Progenitor cell of endocrine pancreas (in vitro differentiated cells): Measurements from ENCODE around the gene LCMT1. TPM values are rescaled to one million over a fixed set of nuclear protein-coding genes. Genes with fewer than 3 reads are reported as not detected.

ENCODE experiments used
- DNase-seq: peaks from one replicate; pipeline ENCODE4 v3.0.0; 2021; ENCODE audit warnings: low spot score; ENCODE audit not compliant: unreplicated experiment
- H3K27ac Mint-ChIP-seq: 2 replicates; pipeline ENCODE4 v1.8.0; 2021; ENCODE audit warnings: mild to moderate bottlenecking, moderate library complexity, mixed read lengths
- H3K27me3 Mint-ChIP-seq: 2 replicates; pipeline ENCODE4 v1.8.0; 2021; ENCODE audit warnings: mixed read lengths
- H3K36me3 Mint-ChIP-seq: 2 replicates; pipeline ENCODE4 v1.8.0; 2022; ENCODE audit warnings: mixed read lengths; ENCODE audit not compliant: insufficient read depth
- H3K4me1 Mint-ChIP-seq: 2 replicates; pipeline ENCODE4 v1.8.0; 2021; ENCODE audit warnings: low read depth, mixed read lengths
- H3K4me3 Mint-ChIP-seq: 2 replicates; pipeline ENCODE4 v1.8.0; 2021; ENCODE audit warnings: low read depth, mild to moderate bottlenecking, moderate library complexity, mixed read lengths
- H3K9me3 Mint-ChIP-seq: 2 replicates; pipeline ENCODE4 v1.8.0; 2021; ENCODE audit warnings: low read depth, mixed read lengths
- total RNA-seq: library from RNA; stranded (reverse); gene quantifications from 2 replicates; pipeline ENCODE4 v1.2.1, GENCODE V29; 2021
- TF ChIP-seq, protein P1 (sequence below): fragments of 200-600 bp; sonication (generic); IDR thresholded peaks from one replicate; pipeline ENCODE4 v1.5.0; 2021; ENCODE audit warnings: antibody characterized with exemption, mild to moderate bottlenecking; ENCODE audit not compliant: unreplicated experiment

LCMT1 gene
- total RNA-seq, 1 donor from 2014 or later: 71.8 TPM

DNA sequence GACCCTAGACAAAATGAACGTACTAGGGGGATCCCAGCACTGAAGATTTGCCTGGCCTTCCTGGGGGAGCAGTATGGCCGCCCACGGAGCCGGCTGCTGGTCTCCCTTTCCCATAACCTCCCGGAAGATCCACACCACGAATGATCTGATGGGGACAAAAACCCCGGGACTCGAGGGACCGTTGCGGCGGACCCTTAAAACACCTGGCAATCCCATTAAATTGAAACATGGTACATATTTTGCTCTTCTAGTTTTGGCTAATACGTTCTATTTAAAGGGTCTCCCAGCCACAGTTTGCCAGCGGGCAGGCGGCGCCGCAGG is 45.2 kb upstream of the LCMT1 start:
- TF ChIP-seq, protein P1, sequence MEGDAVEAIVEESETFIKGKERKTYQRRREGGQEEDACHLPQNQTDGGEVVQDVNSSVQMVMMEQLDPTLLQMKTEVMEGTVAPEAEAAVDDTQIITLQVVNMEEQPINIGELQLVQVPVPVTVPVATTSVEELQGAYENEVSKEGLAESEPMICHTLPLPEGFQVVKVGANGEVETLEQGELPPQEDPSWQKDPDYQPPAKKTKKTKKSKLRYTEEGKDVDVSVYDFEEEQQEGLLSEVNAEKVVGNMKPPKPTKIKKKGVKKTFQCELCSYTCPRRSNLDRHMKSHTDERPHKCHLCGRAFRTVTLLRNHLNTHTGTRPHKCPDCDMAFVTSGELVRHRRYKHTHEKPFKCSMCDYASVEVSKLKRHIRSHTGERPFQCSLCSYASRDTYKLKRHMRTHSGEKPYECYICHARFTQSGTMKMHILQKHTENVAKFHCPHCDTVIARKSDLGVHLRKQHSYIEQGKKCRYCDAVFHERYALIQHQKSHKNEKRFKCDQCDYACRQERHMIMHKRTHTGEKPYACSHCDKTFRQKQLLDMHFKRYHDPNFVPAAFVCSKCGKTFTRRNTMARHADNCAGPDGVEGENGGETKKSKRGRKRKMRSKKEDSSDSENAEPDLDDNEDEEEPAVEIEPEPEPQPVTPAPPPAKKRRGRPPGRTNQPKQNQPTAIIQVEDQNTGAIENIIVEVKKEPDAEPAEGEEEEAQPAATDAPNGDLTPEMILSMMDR: no peak
- peak overlapping the region; percentile 91 for H3K27ac Mint-ChIP-seq
- no peaks in the 10 kb centered on the region for H3K9me3 Mint-ChIP-seq
- H3K36me3 Mint-ChIP-seq: no peaks in the 10 kb centered on the region
- DNase-seq: no peak
- peaks cover 4% of the 10 kb centered on the region for H3K27me3 Mint-ChIP-seq
- peaks cover 8% of the 10 kb centered on the region for H3K4me1 Mint-ChIP-seq
- H3K4me3 Mint-ChIP-seq: peak overlapping the region; percentile 83

DNA sequence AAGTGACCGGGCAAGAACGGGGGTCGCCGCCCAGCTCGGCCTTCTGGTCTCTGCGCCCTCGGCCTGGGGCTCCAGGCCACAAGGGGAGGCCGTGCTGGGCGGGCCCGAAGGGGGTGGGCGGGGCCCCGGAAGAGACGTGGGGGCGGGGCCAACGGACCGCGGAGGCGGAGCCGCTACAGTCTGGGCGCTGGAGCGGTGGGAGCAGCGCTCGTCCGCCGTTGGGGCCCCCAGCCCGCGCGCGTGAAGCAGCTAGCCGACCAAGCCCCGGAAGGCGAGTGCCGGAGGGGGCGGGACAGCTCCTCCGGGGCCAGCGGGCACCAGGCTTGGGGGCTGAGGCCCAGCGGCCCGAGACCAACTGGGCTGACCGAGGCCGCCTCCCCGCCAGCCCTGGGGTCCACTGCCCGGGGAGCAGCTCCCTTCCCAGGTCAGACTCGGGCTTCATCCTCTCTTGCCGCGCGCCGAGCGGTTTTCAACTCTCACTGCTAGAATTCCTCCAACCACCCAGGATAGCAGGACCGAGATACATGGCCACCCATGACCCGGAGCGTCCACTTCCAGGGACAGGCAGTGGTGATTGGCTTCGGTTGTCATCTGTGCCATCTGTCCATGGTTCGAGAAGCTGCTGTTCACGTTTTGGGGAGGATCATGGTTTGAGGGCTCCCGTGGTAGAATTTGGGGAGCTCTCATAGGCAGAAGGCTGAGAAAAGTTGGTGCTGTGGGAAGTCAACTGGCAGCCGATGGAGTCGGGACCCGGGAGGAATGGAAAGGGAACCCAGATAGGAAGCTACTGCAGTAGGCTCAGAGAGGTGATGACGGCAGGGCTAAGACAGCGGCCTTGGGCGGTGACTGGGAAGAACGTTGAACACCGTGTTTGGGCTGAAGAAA is 44.6 kb upstream of the LCMT1 start:
- peaks cover 8% of the 10 kb centered on the region for H3K4me1 Mint-ChIP-seq
- peaks cover 4% of the 10 kb centered on the region for H3K27me3 Mint-ChIP-seq
- peak overlapping the region; percentile 83 for H3K4me3 Mint-ChIP-seq
- peak; percentile 77 for DNase-seq
- H3K27ac Mint-ChIP-seq: peak overlapping the region; percentile 91
- TF ChIP-seq, protein P1: no peak
- H3K36me3 Mint-ChIP-seq: no peaks in the 10 kb centered on the region
- no peaks in the 10 kb centered on the region for H3K9me3 Mint-ChIP-seq

DNA sequence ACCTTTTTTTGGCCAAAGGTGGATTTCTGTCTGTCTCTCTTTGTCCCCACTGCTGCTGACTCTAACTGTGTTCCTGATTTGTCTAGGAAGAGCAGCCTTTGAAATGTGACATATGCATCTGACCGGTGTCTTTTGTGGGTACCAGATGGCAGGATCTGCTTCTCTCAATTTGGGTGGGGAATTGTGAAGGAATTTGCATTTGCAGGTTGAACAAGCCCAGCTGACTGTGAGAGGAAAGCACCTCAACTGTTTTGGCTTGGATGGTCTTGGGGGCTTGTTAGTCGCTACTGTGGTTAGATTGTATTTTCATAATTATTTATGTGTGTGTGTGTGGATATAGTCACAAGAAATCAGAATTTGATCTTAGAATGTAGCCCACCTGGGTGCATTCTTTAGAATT is 37.7 kb upstream of the LCMT1 start:
- Mint-ChIP-seq H3K27ac (no peak overlapping the region), H3K9me3 (no peaks in the 10 kb centered on the region), H3K4me1 (no peaks in the 10 kb centered on the region), H3K36me3 (no peaks in the 10 kb centered on the region), H3K27me3 (peaks cover 7% of the 10 kb centered on the region), H3K4me3 (no peak overlapping the region)
- TF ChIP-seq, protein P1: no peak
- DNase-seq: no peak

DNA sequence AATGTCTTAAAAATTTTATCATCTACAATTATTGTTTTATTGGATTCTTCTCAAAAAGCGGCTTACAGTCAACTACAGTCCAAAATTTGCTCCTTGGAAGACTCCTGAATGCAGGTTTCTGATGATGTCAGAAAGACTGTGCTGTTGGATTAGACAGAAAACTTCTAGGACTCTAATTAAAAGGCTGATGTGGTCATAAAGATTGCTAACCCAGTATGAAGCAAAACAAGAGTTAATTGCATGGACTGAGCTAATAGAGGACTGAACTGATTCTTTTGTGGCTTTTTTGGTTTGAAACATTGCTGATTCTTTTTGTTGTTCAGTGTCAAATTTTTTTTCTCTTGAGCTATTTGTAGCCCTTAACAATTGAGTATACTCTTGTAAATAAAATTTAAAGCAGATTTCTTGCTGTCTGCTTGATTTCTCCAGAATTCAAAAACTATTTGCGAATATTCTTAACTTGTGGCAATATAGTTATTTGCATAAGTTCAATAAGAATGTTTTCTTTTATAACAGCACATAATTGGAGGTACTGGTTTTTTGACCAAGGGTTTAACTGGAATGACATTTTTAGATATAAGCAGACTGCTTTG is 33.1 kb upstream of the LCMT1 start:
- no peaks in the 10 kb centered on the region for H3K4me1 Mint-ChIP-seq

DNA sequence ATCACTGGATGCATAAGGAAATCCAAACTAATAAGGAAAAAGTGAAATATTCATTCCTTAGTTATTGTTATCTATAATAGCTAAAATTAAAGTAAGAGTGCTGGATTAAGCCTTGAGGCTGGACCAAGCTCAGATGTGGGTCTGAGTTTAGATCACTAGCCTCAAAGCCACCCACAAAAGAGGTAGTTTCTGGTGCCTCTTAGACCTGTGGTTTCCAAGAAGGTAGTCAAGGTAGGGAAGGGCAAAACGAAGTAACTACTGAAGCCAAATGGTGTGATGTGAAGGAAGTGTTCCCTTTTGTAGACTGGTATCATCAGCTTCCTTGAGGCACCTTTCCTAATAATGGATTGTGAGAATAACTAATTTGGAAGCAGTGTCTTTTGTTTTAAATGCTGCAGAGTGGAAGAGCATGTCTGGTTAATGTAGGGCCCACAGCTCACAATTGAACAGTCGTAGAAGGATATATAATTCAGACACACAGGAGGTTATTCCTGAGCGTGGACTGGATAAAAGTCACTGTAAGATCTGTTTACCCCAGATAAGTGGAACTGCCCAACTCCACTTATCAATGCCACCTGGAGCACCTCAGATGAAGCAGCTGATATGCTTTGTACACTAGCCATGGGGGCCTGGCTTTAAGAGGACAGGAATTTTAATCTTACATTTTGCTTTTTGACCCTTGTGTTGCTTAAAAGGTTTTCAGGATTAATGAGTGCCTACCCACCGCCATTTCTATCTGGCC is 31.7 kb upstream of the LCMT1 start:
- no peaks in the 10 kb centered on the region for H3K4me1 Mint-ChIP-seq
- no peaks in the 10 kb centered on the region for H3K9me3 Mint-ChIP-seq
- H3K27me3 Mint-ChIP-seq: no peaks in the 10 kb centered on the region
- no peaks in the 10 kb centered on the region for H3K36me3 Mint-ChIP-seq
- no peak for DNase-seq
- H3K27ac Mint-ChIP-seq: no peak overlapping the region
- H3K4me3 Mint-ChIP-seq: no peak overlapping the region
- TF ChIP-seq, protein P1: no peak

More for the DNA sequence above, 33.1 kb upstream of the LCMT1 start:
- no peaks in the 10 kb centered on the region for H3K9me3 Mint-ChIP-seq
- H3K27ac Mint-ChIP-seq: no peak overlapping the region
- TF ChIP-seq, protein P1: no peak
- no peaks in the 10 kb centered on the region for H3K27me3 Mint-ChIP-seq
- no peaks in the 10 kb centered on the region for H3K36me3 Mint-ChIP-seq
- DNase-seq: no peak
- H3K4me3 Mint-ChIP-seq: no peak overlapping the region
